Breast epithelium (tissue), 3 donors: ENCODE data around the gene RELN.

ENCODE experiments used
- POLR2AphosphoS5 ChIP-seq, 3 donors: sonication (generic); formaldehyde crosslinking; IDR thresholded peaks; one replicate each; pipeline ENCODE4 v1.6.1; 2017; ENCODE audit warnings: antibody characterized with exemption in 3 of 3
- TF ChIP-seq, protein P1 (sequence below), 3 donors: fragments of 450-650 bp; IDR thresholded peaks; one replicate each; pipeline ENCODE4 v1.5.1; 2016 to 2017; ENCODE audit warnings: antibody characterized with exemption in 3 of 3, mild to moderate bottlenecking in 3 of 3, moderate library complexity in 3 of 3

DNA sequence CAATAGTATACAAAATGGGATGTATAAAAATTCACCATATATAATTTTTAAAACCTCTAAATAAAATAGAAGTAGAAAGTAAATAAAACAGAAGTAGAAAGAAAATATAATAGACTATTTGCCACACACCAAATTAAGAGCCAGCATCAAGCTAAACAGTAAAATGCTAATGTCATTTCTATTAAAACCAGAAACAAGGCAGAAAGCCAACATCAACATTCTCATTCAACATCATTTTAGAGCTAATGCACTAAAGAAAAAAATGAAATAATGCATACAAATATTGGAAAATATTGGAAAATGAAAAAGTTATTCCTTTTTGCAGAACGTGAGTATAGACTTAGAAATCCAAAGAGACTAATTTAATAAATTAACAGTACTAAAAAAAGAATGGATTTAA, 23.4 kb upstream of the RELN start:
- TF ChIP-seq, protein P1, sequence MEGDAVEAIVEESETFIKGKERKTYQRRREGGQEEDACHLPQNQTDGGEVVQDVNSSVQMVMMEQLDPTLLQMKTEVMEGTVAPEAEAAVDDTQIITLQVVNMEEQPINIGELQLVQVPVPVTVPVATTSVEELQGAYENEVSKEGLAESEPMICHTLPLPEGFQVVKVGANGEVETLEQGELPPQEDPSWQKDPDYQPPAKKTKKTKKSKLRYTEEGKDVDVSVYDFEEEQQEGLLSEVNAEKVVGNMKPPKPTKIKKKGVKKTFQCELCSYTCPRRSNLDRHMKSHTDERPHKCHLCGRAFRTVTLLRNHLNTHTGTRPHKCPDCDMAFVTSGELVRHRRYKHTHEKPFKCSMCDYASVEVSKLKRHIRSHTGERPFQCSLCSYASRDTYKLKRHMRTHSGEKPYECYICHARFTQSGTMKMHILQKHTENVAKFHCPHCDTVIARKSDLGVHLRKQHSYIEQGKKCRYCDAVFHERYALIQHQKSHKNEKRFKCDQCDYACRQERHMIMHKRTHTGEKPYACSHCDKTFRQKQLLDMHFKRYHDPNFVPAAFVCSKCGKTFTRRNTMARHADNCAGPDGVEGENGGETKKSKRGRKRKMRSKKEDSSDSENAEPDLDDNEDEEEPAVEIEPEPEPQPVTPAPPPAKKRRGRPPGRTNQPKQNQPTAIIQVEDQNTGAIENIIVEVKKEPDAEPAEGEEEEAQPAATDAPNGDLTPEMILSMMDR (IDR thresholded peaks at IDR 0.05): no peak
- TF ChIP-seq POLR2AphosphoS5 (IDR thresholded peaks at IDR 0.05): no peak
